Prostate gland (tissue), 2 donors: ENCODE results near the gene SYNPO2. TPM values are rescaled to one million over a fixed set of nuclear protein-coding genes. Genes with fewer than 3 reads are reported as not detected.
"Not testable (repeated sequence)": the region's sequence is repeated elsewhere in the genome, so short reads cannot be mapped to it uniquely, and the experiment has no call there.

Experiments
- DNase-seq: peaks from one replicate; pipeline ENCODE4 v3.0.0-alpha.2; 2019; ENCODE audit warnings: low spot score
- H3K27ac ChIP-seq, 2 donors: fragments of 200-600 bp; sonication (generic); 2 replicates each; pipeline ENCODE4 v1.5.1; 2017 to 2019
- H3K27me3 ChIP-seq: fragments of 200-600 bp; sonication (generic); replicated peaks from 2 replicates; pipeline ENCODE4 v1.5.1; 2019; ENCODE audit not compliant: insufficient read depth
- H3K36me3 ChIP-seq, 2 donors: fragments of 200-600 bp; sonication (generic); 1 replicate in 1 of 2; 2 replicates in 1 of 2; pipeline versions ENCODE4 v1.5.1 to v1.8.1; 2017 to 2019
- H3K4me1 ChIP-seq: fragments of 200-600 bp; sonication (generic); replicated peaks from 2 replicates; pipeline ENCODE4 v1.5.1; 2019
- H3K4me3 ChIP-seq, 2 donors: fragments of 200-600 bp; sonication (generic); 2 replicates each; pipeline ENCODE4 v1.5.1; 2017 to 2019
- H3K9me3 ChIP-seq: fragments of 200-600 bp; sonication (generic); 2 replicates; pipeline ENCODE4 v1.5.1; 2017
- POLR2A ChIP-seq: fragments of 450-650 bp; IDR thresholded peaks from one replicate; pipeline ENCODE4 v1.6.1; 2016; ENCODE audit warnings: antibody characterized with exemption, mild to moderate bottlenecking
- POLR2AphosphoS5 ChIP-seq: sonication (generic); formaldehyde crosslinking; IDR thresholded peaks from one replicate; pipeline ENCODE4 v1.6.1; 2017; ENCODE audit warnings: antibody characterized with exemption
- WGBS: methylation state at CpG from one replicate; pipeline ENCODE4 v1.1.5; 2018; 5-methylcytosine and 5-hydroxymethylcytosine counted together
- intact Hi-C: fragments of 100-400 bp; cut with DNase I; formaldehyde crosslinking; loops from one replicate; pipeline ENCODE4 v1.14.2; 2022
- total RNA-seq, 2 donors: library from RNA; depleted of rRNA; stranded (reverse); fragments of >200 nt; gene quantifications; one replicate each; pipeline ENCODE4 v1.1.0, GENCODE V29; 2016
- TF ChIP-seq, protein P1 (sequence below), 4 experiments: fragments of 200-600 bp in 2 of 4; fragments of 450-650 bp in 2 of 4; sonication (generic) in 2 of 4; IDR thresholded peaks; 1 replicate in 3 of 4; 2 replicates in 1 of 4; pipeline ENCODE4 v1.5.1; 2016 to 2019; ENCODE audit warnings: antibody characterized with exemption in 4 of 4, mild to moderate bottlenecking in 2 of 4, moderate library complexity in 2 of 4

SYNPO2 gene
- total RNA-seq, 2 donors from 2014 or later: 131 to 181 TPM

DNA sequence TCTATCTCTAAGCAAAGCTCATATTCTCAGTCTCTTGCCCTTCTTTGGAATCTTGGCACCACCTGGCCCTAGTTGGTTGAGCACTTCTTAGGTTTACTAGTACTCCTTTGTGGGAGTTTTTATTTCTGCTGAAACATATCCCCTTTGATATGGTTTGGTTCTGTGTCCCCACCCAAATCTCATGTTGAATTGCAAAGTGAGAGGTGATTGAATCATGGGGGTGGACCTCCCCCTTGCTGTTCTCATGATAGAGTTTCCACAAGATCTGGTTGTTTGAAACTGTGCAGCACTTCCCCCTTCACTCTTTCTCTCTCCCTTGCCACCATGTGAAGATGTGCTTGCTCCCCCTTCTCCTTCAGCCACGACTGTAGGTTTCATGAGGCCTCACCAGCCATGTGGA, 22.2 kb upstream of the SYNPO2 start:
- Histone ChIP-seq H3K4me3 (no peak overlapping the region), H3K9me3 (no peaks in the 10 kb centered on the region), H3K27ac (no peak overlapping the region), H3K36me3 (no peaks in the 10 kb centered on the region), H3K4me1 (peaks cover 3% of the 10 kb centered on the region), H3K27me3 (no peaks in the 10 kb centered on the region)
- intact Hi-C loops: no loop called here
- DNase-seq: no peak
- WGBS: 93% methylated on average over 1 of the region's 1 CpG
- TF ChIP-seq, protein P1, sequence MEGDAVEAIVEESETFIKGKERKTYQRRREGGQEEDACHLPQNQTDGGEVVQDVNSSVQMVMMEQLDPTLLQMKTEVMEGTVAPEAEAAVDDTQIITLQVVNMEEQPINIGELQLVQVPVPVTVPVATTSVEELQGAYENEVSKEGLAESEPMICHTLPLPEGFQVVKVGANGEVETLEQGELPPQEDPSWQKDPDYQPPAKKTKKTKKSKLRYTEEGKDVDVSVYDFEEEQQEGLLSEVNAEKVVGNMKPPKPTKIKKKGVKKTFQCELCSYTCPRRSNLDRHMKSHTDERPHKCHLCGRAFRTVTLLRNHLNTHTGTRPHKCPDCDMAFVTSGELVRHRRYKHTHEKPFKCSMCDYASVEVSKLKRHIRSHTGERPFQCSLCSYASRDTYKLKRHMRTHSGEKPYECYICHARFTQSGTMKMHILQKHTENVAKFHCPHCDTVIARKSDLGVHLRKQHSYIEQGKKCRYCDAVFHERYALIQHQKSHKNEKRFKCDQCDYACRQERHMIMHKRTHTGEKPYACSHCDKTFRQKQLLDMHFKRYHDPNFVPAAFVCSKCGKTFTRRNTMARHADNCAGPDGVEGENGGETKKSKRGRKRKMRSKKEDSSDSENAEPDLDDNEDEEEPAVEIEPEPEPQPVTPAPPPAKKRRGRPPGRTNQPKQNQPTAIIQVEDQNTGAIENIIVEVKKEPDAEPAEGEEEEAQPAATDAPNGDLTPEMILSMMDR (IDR thresholded peaks at IDR 0.05): no peak
- no peak for TF ChIP-seq POLR2A
- no peak for TF ChIP-seq POLR2AphosphoS5

DNA sequence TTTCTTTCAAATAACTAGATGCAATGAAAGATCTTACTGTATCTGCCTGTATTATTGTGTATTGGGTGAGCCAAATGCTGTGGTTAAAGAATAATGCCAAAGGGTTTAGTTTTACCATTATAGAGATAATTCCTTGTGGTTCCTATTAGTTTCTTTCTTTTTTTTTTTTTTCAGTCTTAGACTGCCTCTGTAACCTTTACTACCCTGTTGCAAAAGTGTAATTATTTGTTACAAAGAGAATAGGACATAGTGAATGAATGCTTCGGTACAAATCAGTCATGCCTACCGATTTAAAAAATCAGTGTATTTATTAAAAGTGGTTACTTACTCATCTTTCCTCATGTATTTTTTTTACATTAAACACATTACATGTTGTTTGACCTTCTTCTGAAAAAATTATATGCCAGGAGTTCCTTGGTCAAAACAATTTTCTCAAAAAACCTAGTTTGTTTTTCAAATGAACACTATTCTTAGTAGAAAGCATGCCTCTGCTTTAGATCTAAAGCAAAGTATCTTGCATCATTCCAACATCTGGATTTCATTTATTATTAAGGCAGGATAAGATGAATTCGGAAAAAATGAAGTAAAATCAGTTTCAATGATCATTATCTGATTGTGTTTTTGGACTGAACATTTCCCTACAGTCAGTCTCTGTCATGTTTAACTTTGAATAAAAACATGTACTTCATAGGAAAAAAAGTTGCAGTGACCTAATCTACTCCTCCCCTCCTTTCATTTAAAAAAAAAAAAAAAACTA, 21.2 kb upstream of the SYNPO2 start:
- DNase-seq: no peak
- Histone ChIP-seq H3K27me3 (no peaks in the 10 kb centered on the region), H3K27ac (no peak overlapping the region), H3K36me3 (no peaks in the 10 kb centered on the region), H3K4me3 (no peak overlapping the region), H3K4me1 (peaks cover 3% of the 10 kb centered on the region), H3K9me3 (no peaks in the 10 kb centered on the region)
- TF ChIP-seq POLR2A: no peak
- TF ChIP-seq POLR2AphosphoS5: no peak
- TF ChIP-seq, protein P1 (IDR thresholded peaks at IDR 0.05): no peak
- intact Hi-C loops: no loop called here
- WGBS: 87% methylated on average over 3 of the region's 3 CpGs

- TF ChIP-seq, protein P1 (IDR thresholded peaks at IDR 0.05): no peak
- TF ChIP-seq POLR2A: no peak
- no peak for TF ChIP-seq POLR2AphosphoS5
- H3K36me3 ChIP-seq: no peaks in the 10 kb centered on the region
- peaks cover 3% of the 10 kb centered on the region for H3K4me1 ChIP-seq
- no peak for DNase-seq
- H3K4me3 ChIP-seq: no peak overlapping the region
- no peaks in the 10 kb centered on the region for H3K9me3 ChIP-seq
- 64% methylated on average over 2 of the region's 2 CpGs for WGBS
- intact Hi-C loops: no loop called here
- H3K27ac ChIP-seq: no peak overlapping the region
- H3K27me3 ChIP-seq: no peaks in the 10 kb centered on the region
Observed at GRCh38 chr4:118869808-118870342, 18.8 kb upstream of the SYNPO2 start.

- intact Hi-C loops: no loop called here
- H3K4me1 ChIP-seq: no peaks in the 10 kb centered on the region
- H3K36me3 ChIP-seq: no peaks in the 10 kb centered on the region
- TF ChIP-seq, protein P1 (IDR thresholded peaks at IDR 0.05): no peak
- DNase-seq: no peak
- H3K27ac ChIP-seq: no peak overlapping the region
- H3K27me3 ChIP-seq: no peaks in the 10 kb centered on the region
- 50% methylated on average over 4 of the region's 4 CpGs for WGBS
- no peak overlapping the region for H3K4me3 ChIP-seq
- no peaks in the 10 kb centered on the region for H3K9me3 ChIP-seq
Observed at GRCh38 chr4:118872181-118872580, 16.5 kb upstream of the SYNPO2 start.

DNA sequence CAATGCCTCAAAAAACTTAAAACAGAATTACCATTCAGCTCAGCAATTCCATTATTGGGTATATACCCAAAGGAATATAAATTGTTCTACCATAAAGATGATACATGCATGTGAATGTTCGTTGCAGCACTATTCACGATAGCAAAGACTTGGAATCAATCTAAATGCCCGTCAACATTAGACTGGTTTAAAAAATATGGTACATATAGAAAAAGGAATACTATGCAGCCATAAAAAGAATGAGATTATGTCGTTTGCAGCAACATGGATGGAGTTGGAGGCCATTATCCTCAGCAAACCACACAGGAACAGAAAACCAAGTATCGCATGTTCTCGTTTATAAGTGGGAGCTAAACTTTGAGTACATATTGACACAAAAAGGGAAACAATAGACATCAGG, 10.9 kb upstream of the SYNPO2 start:
- H3K4me1 ChIP-seq: no peaks in the 10 kb centered on the region
- DNase-seq: no peak
- H3K9me3 ChIP-seq: no peaks in the 10 kb centered on the region
- WGBS: 96% methylated on average over 6 of the region's 6 CpGs
- intact Hi-C loops: no loop called here
- no peaks in the 10 kb centered on the region for H3K27me3 ChIP-seq
- TF ChIP-seq POLR2AphosphoS5 (no peak), POLR2A (no peak)
- TF ChIP-seq, protein P1 (IDR thresholded peaks at IDR 0.05): no peak
- no peak overlapping the region for H3K27ac ChIP-seq
- no peaks in the 10 kb centered on the region for H3K36me3 ChIP-seq
- H3K4me3 ChIP-seq: no peak overlapping the region

DNA sequence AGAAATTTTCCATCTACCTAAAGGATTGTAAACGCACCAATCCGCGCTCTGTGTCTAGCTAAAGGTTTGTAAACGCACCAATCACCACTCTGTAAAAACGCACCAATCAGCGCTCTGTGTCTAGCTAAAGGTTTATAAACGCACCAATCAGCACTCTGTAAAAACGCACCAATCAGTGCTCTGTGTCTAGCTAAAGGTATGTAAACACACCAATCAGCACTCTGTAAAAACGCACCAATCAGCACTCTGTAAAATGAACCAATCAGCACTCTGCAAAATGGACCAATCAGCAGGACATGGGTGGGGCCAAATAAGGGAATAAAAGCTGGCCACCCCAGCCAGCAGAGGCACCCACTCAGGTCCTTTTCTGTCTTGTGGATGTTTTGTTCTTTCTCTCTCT, 10.1 kb upstream of the SYNPO2 start:
- H3K9me3 ChIP-seq, H3K4me3 ChIP-seq, H3K27ac ChIP-seq, H3K4me1 ChIP-seq, H3K27me3 ChIP-seq, H3K36me3 ChIP-seq, intact Hi-C loops, DNase-seq: not testable (repeated sequence)
- WGBS: 97% methylated on average over 9 of the region's 9 CpGs
